Liver (tissue), 9 donors: ENCODE measurements around the gene CLTC. TPM values are rescaled to one million over a fixed set of nuclear protein-coding genes. Genes with fewer than 3 reads are reported as not detected.

Experiments
- DNase-seq: peaks from one replicate; pipeline ENCODE4 v3.0.0-alpha.2; 2017; ENCODE audit warnings: low spot score
- H3K27ac ChIP-seq, 2 donors: one replicate each; pipeline ENCODE4 v1.7.0; 2013; ENCODE audit warnings: inconsistent platforms in 2 of 2, low read length in 2 of 2, control low read depth in 1 of 2, low read depth in 1 of 2, mild to moderate bottlenecking in 1 of 2
- H3K27me3 ChIP-seq, 4 donors: one replicate each; pipeline versions ENCODE4 v1.6.1 to v1.7.0; 2013; ENCODE audit warnings: low read length in 3 of 4, inconsistent platforms in 1 of 4, mild to moderate bottlenecking in 1 of 4, moderate library complexity in 1 of 4; ENCODE audit not compliant: control insufficient read depth in 4 of 4, insufficient read depth in 4 of 4
- H3K36me3 ChIP-seq, 4 donors: one replicate each; pipeline versions ENCODE4 v1.6.1 to v1.7.0; 2013; ENCODE audit warnings: low read length in 3 of 4, mild to moderate bottlenecking in 3 of 4, low read depth in 1 of 4, moderate library complexity in 1 of 4; ENCODE audit not compliant: control insufficient read depth in 4 of 4, insufficient read depth in 3 of 4
- H3K4me1 ChIP-seq, 4 donors: one replicate each; pipeline versions ENCODE4 v1.6.1 to v1.7.0; 2013; ENCODE audit warnings: low read length in 3 of 4, mild to moderate bottlenecking in 3 of 4, moderate library complexity in 1 of 4; ENCODE audit not compliant: control insufficient read depth in 4 of 4, insufficient read depth in 4 of 4
- H3K4me3 ChIP-seq, 3 donors: one replicate each; pipeline versions ENCODE4 v1.6.1 to v1.7.0; 2013; ENCODE audit warnings: low read length in 3 of 3, control low read depth in 1 of 3, low read depth in 1 of 3, mild to moderate bottlenecking in 1 of 3
- H3K9ac ChIP-seq, 2 donors: one replicate each; pipeline ENCODE4 v1.7.0; 2013; ENCODE audit warnings: low read length in 2 of 2, mild to moderate bottlenecking in 2 of 2, moderate library complexity in 2 of 2, control low read depth in 1 of 2, low read depth in 1 of 2
- H3K9me3 ChIP-seq, 4 donors: one replicate each; pipeline versions ENCODE4 v1.6.1 to v1.7.0; 2013; ENCODE audit warnings: low read length in 3 of 4; ENCODE audit not compliant: control insufficient read depth in 4 of 4
- ATF3 ChIP-seq: IDR thresholded peaks from 2 replicates; pipeline ENCODE4 v1.6.1; 2016; ENCODE audit warnings: antibody characterized with exemption
- CTCF ChIP-seq: fragments of 150-350 bp; IDR thresholded peaks from 2 replicates; pipeline ENCODE4 v1.5.1; 2017; ENCODE audit warnings: improper control_type of control experiment, low read depth, low read length; ENCODE audit not compliant: missing input control
- EGR1 ChIP-seq, 2 donors: IDR thresholded peaks; 2 replicates each; pipeline ENCODE4 v1.6.1; 2016 to 2018; ENCODE audit warnings: antibody characterized with exemption in 2 of 2, low read depth in 2 of 2
- FOXA1 ChIP-seq: IDR thresholded peaks from 2 replicates; pipeline ENCODE4 v1.6.1; 2016; ENCODE audit warnings: antibody characterized with exemption
- FOXA2 ChIP-seq: IDR thresholded peaks from 2 replicates; pipeline ENCODE4 v1.6.1; 2016; ENCODE audit warnings: antibody characterized with exemption
- GABPA ChIP-seq, 2 donors: IDR thresholded peaks in 1 of 2; conservative IDR thresholded peaks in 1 of 2; 2 replicates each; pipeline ENCODE4 v1.6.1; 2016; ENCODE audit warnings: antibody characterized with exemption in 2 of 2, mild to moderate bottlenecking in 1 of 2, moderate library complexity in 1 of 2
- HNF4A ChIP-seq, 2 donors: conservative IDR thresholded peaks; 2 replicates each; pipeline ENCODE4 v1.6.1; 2016; ENCODE audit warnings: antibody characterized with exemption in 2 of 2, mild to moderate bottlenecking in 2 of 2
- HNF4G ChIP-seq: IDR thresholded peaks from 2 replicates; pipeline ENCODE4 v1.6.1; 2016; ENCODE audit warnings: antibody characterized with exemption
- JUND ChIP-seq, 2 donors: IDR thresholded peaks; 2 replicates each; pipeline ENCODE4 v1.6.1; 2016; ENCODE audit warnings: antibody characterized with exemption in 2 of 2
- MAX ChIP-seq: IDR thresholded peaks from 2 replicates; pipeline ENCODE4 v1.6.1; 2016; ENCODE audit warnings: antibody characterized with exemption
- NR2F2 ChIP-seq: IDR thresholded peaks from 2 replicates; pipeline ENCODE4 v1.6.1; 2016; ENCODE audit warnings: antibody characterized with exemption
- RAD21 ChIP-seq, 2 donors: IDR thresholded peaks; 2 replicates each; pipeline ENCODE4 v1.6.1; 2016; ENCODE audit warnings: antibody characterized with exemption in 2 of 2, mild to moderate bottlenecking in 2 of 2
- REST ChIP-seq: IDR thresholded peaks from 2 replicates; pipeline ENCODE4 v1.6.1; 2016; ENCODE audit warnings: antibody characterized with exemption, mild to moderate bottlenecking
- RXRA ChIP-seq, 2 donors: IDR thresholded peaks; 2 replicates each; pipeline ENCODE4 v1.6.1; 2017 to 2018; ENCODE audit warnings: antibody characterized with exemption in 2 of 2, mild to moderate bottlenecking in 1 of 2
- SP1 ChIP-seq: IDR thresholded peaks from 2 replicates; pipeline ENCODE4 v1.6.1; 2018; ENCODE audit warnings: antibody characterized with exemption, mild to moderate bottlenecking
- TAF1 ChIP-seq: conservative IDR thresholded peaks from 2 replicates; pipeline ENCODE4 v1.6.1; 2016; ENCODE audit warnings: antibody characterized with exemption, mild to moderate bottlenecking
- YY1 ChIP-seq: IDR thresholded peaks from 2 replicates; pipeline ENCODE4 v1.6.1; 2016; ENCODE audit warnings: antibody characterized with exemption, mild to moderate bottlenecking
- ZBTB33 ChIP-seq: IDR thresholded peaks from 2 replicates; pipeline ENCODE4 v1.6.1; 2016; ENCODE audit warnings: antibody characterized with exemption
- WGBS: extraction: QIAGEN DNeasy Blood & Tissue Kit; methylation state at CpG from one replicate; pipeline ENCODE4 v1.1.7; 2013; 5-methylcytosine and 5-hydroxymethylcytosine counted together
- polyA plus RNA-seq, 2 donors: library from polyadenylated mRNA; stranded (reverse) in 1 of 2; unstranded in 1 of 2; fragments of 200-250 nt in 1 of 2; fragments of >200 nt in 1 of 2; fragmentation: Nextera tagmentation in 1 of 2; extraction: Ambion mirVana in 1 of 2; gene quantifications; one replicate each; pipeline versions ENCODE4 v1.2.1 to v1.2.3, GENCODE V29; 2013 to 2015
- total RNA-seq, 2 donors: library from RNA; depleted of rRNA; stranded (reverse); fragments of >200 nt; gene quantifications; one replicate each; pipeline ENCODE4 v1.2.3, GENCODE V29; 2014
- donor health status: healthy.
- donor health status: healthy.
- donor health status: healthy.
- donor health status: healthy.
- donor health status: healthy.

The CLTC gene
- total and polyA plus RNA-seq, 4 donors = 59.9 to 282 (median 172) TPM

- Histone ChIP-seq H3K4me3 (peak overlapping the region; percentile 78 to 98 (median 95)), H3K27ac (peak overlapping the region; percentile 85 to 94), H3K27me3 (no peaks in the 10 kb centered on the region), H3K4me1 (peaks cover 0 to 33% (median 19%) of the 10 kb centered on the region in 4 donors), H3K9ac (peak overlapping the region; percentile 92 to 99), H3K36me3 (no peaks in the 10 kb centered on the region), H3K9me3 (no peaks in the 10 kb centered on the region)
- no peak for DNase-seq
- no peak for TF ChIP-seq FOXA1
- TF ChIP-seq JUND (IDR thresholded peaks at IDR 0.05) = no peak
- TF ChIP-seq REST = no peak
- TF ChIP-seq MAX = no peak
- TF ChIP-seq RXRA (IDR thresholded peaks at IDR 0.05) = no peak
- no peak for TF ChIP-seq NR2F2
- TF ChIP-seq HNF4G = no peak
- TF ChIP-seq ZBTB33 = no peak
- WGBS = under 1% methylated on average over 15 of the region's 15 CpGs
These were observed 88.3 kb downstream of the CLTC start for GRCh38 chr17:59707971-59708430.

GRCh38 chr17:59711936-59712335 is 92.2 kb downstream of the CLTC start:
- H3K27me3 ChIP-seq = no peaks in the 10 kb centered on the region
- no peak for DNase-seq
- no peaks in the 10 kb centered on the region for H3K36me3 ChIP-seq
- no peak for TF ChIP-seq FOXA1
- no peak for TF ChIP-seq FOXA2
- no peak for TF ChIP-seq RXRA (IDR thresholded peaks at IDR 0.05)
- TF ChIP-seq MAX = no peak
- TF ChIP-seq SP1 = no peak
- no peak for TF ChIP-seq HNF4G
- TF ChIP-seq ZBTB33 = no peak
- TF ChIP-seq CTCF = no peak
- TF ChIP-seq REST = no peak
- TF ChIP-seq HNF4A (conservative IDR thresholded peaks at IDR 0.05) = no peak
- TF ChIP-seq EGR1 (IDR thresholded peaks at IDR 0.05; ENCODE audit: low read depth in 2 of 2) = no peak
- TF ChIP-seq ATF3 = no peak
- no peak for TF ChIP-seq GABPA (IDR thresholded peaks at IDR 0.05 in 1 of 2, conservative IDR thresholded peaks at IDR 0.05 in 1 of 2)
- TF ChIP-seq YY1 = no peak
- TF ChIP-seq RAD21 (IDR thresholded peaks at IDR 0.05) = no peak
- TF ChIP-seq NR2F2 = no peak
- TF ChIP-seq TAF1 = no peak
- no peak for TF ChIP-seq JUND (IDR thresholded peaks at IDR 0.05)
- peaks cover 0 to 25% (median 13%) of the 10 kb centered on the region in 4 donors for H3K4me1 ChIP-seq
- H3K4me3 ChIP-seq = no peak overlapping the region
- H3K9ac ChIP-seq = no peak overlapping the region
- H3K9me3 ChIP-seq = no peaks in the 10 kb centered on the region
- H3K27ac ChIP-seq = no peak overlapping the region
